ENCODE results near the gene SMIM32. TPM values are rescaled to one million over a fixed set of nuclear protein-coding genes. Genes with fewer than 3 reads are reported as not detected.

Gene SMIM32
- total and polyA plus RNA-seq, 9 of the 15 experiments (the other 6 are each of a cell fraction or from before 2014, with no cell fraction given) = not detected

GRCh38 chr5:136190091-136190720 is 2.8 kb downstream of the SMIM32 start:
- H3K79me2 ChIP-seq (ENCODE audit: control insufficient read depth, insufficient read depth, low read length) = no peaks in the 10 kb centered on the region
- H3K9ac ChIP-seq (ENCODE audit: insufficient read depth in 1 of 2, low read depth in 2 of 2, low read length in 2 of 2) = no peak overlapping the region
- H3K36me3 ChIP-seq (ENCODE audit: control insufficient read depth, insufficient read depth, low read length) = no peaks in the 10 kb centered on the region
- no peaks in the 10 kb centered on the region for H3K9me1 ChIP-seq (ENCODE audit: control insufficient read depth, insufficient read depth, low read length)
- H3K4me2 ChIP-seq (ENCODE audit: insufficient read depth, low read length) = no peak overlapping the region
- DNase-seq (ENCODE audit: extremely low read depth in 1 of 4, low spot score in 3 of 4) = no peak
- intact Hi-C loops (cut with micrococcal nuclease) (no loop called here), in situ Hi-C loops (cut with MboI) (no loop called here)
- no TSS peak for BruUV-seq (replicated peaks)
- peaks cover 7 to 20% of the 10 kb centered on the region in 2 experiments; a peak in 4 of 5 replicates for H3K4me1 ChIP-seq (replicated peaks in 1 of 2; ENCODE audit: control insufficient read depth in 2 of 2, insufficient read depth in 2 of 2, low read length in 2 of 2)
- H2AFZ ChIP-seq (ENCODE audit: low read depth, low read length) = no peak overlapping the region
- H3K9me3 ChIP-seq (replicated peaks; ENCODE audit: control insufficient read depth, insufficient read depth, low read depth, low read length) = no peaks in the 10 kb centered on the region
- 73% methylated on average over 5 of the region's 5 CpGs for WGBS (ENCODE audit: insufficient coverage, low coverage, missing lambda C conversion rate)
- peaks cover 0 to 21% of the 10 kb centered on the region in 2 experiments; a peak in 4 of 5 replicates for H3K27me3 ChIP-seq (ENCODE audit: control insufficient read depth in 2 of 2, insufficient read depth in 2 of 2, low read length in 2 of 2)
- H3K4me3 ChIP-seq = no peak overlapping the region
- FAIRE-seq = no peak
- ChIA-PET POLR2A (no interaction called here), CTCF (ENCODE audit: low intra/inter-chr PET ratio) (no interaction called here)
- no peak for TF ChIP-seq ZNF347 (CRISPR knock-in tag; IDR thresholded peaks at IDR 0.05; ENCODE audit: low read depth)
- no peak for TF ChIP-seq POLR2AphosphoS2 (IDR thresholded peaks at IDR 0.05; ENCODE audit: low read length)
- no peak for TF ChIP-seq ZNF696 (CRISPR knock-in tag; conservative IDR thresholded peaks at IDR 0.05)
- no peak for TF ChIP-seq ZNF830 (CRISPR knock-in tag; IDR thresholded peaks at IDR 0.05)
- no peak overlapping the region for H3K27ac ChIP-seq (ENCODE audit: extremely low read depth, low read depth, low read length)
- no peaks in the 10 kb centered on the region for H4K20me1 ChIP-seq (replicated peaks; ENCODE audit: control insufficient read depth, insufficient read depth, low read length)
- ATAC-seq = no peak

- Histone ChIP-seq H3K27ac (ENCODE audit: extremely low read depth, low read depth, low read length) (no peak overlapping the region), H3K79me2 (ENCODE audit: control insufficient read depth, insufficient read depth, low read length) (no peaks in the 10 kb centered on the region), H3K27me3 (ENCODE audit: control insufficient read depth in 2 of 2, insufficient read depth in 2 of 2, low read length in 2 of 2) (peaks cover 0 to 8% of the 10 kb centered on the region in 2 experiments; a peak in 2 of 5 replicates), H3K4me3 (no peak overlapping the region), H3K36me3 (ENCODE audit: control insufficient read depth, insufficient read depth, low read length) (no peaks in the 10 kb centered on the region), H3K9me1 (ENCODE audit: control insufficient read depth, insufficient read depth, low read length) (no peaks in the 10 kb centered on the region), H3K9me3 (replicated peaks; ENCODE audit: control insufficient read depth, insufficient read depth, low read depth, low read length) (no peaks in the 10 kb centered on the region), H3K4me2 (ENCODE audit: insufficient read depth, low read length) (peak overlapping the region; percentile 32; the same call in 1 of the 2 replicates), H4K20me1 (replicated peaks; ENCODE audit: control insufficient read depth, insufficient read depth, low read length) (no peaks in the 10 kb centered on the region), H2AFZ (ENCODE audit: low read depth, low read length) (no peak overlapping the region), H3K4me1 (replicated peaks in 1 of 2; ENCODE audit: control insufficient read depth in 2 of 2, insufficient read depth in 2 of 2, low read length in 2 of 2) (peaks cover 7 to 20% of the 10 kb centered on the region in 2 experiments; a peak in 4 of 5 replicates), H3K9ac (ENCODE audit: insufficient read depth in 1 of 2, low read depth in 2 of 2, low read length in 2 of 2) (0 out of 4 replicates have a peak overlapping the region, but pooled peaks of 1 of the 2 experiments have one; percentile 2)
- no TSS peak for BruUV-seq (replicated peaks)
- intact Hi-C loops (cut with micrococcal nuclease) = no loop called here
- CTCF ChIA-PET (ENCODE audit: low intra/inter-chr PET ratio) = no interaction called here
- POLR2A ChIA-PET = interaction anchor here (0.5 kb wide), 1 partner anchor 55 kb away, joined by 3 read pairs; no protein-coding TSS in a partner anchor
- peak in 1 of 4 experiments; percentile 40 for DNase-seq (ENCODE audit: extremely low read depth in 1 of 4, low spot score in 3 of 4)
- FAIRE-seq = peak; percentile 19
- peak; percentile 84 for ATAC-seq
- WGBS (ENCODE audit: insufficient coverage, low coverage, missing lambda C conversion rate) = 7% methylated on average over 7 of the region's 7 CpGs
- in situ Hi-C loops (cut with MboI) = no loop called here
- TF ChIP-seq KHSRP (IDR thresholded peaks at IDR 0.05) (no peak), CBFA2T3 (IDR thresholded peaks at IDR 0.05) (no peak), MTA3 (IDR thresholded peaks at IDR 0.05; ENCODE audit: borderline replicate concordance) (no peak), LARP7 (IDR thresholded peaks at IDR 0.05) (no peak), FOXJ2 (tag; IDR thresholded peaks at IDR 0.05) (no peak), ZBTB26 (CRISPR knock-in tag; IDR thresholded peaks at IDR 0.05) (no peak), MEF2D (tag; conservative IDR thresholded peaks at IDR 0.05; ENCODE audit: low read depth) (no peak), ZNF395 (CRISPR knock-in tag; IDR thresholded peaks at IDR 0.05) (no peak)
Measured at GRCh38 chr5:136188859-136189258, 4.1 kb downstream of the SMIM32 start.

Measured in K562 (cell line).